ENCODE data around the gene ZNF598.

Gene ZNF598

GRCh38 chr16:2045965-2046892, 36.6 kb upstream of the ZNF598 start:
- no peak for ATAC-seq (ENCODE audit: insufficient read depth, low read depth)
- peak overlapping the region in 1 of 2 experiments; percentile 66; a peak in 2 of 4 replicates for H3K4me3 ChIP-seq (ENCODE audit: low read depth in 1 of 2, low read length in 2 of 2)
- H3K27ac ChIP-seq (ENCODE audit: low read length), result no peak overlapping the region; the same call in 1 of the 2 replicates
- peak overlapping the region; percentile 77 for H3K9ac ChIP-seq (ENCODE audit: low read depth, low read length)
- no peak for DNase-seq
- no peaks in the 10 kb centered on the region for H3K9me3 ChIP-seq (ENCODE audit: insufficient read depth, low read length, severe bottlenecking)
- peaks cover 31% of the 10 kb centered on the region for H3K4me1 ChIP-seq (ENCODE audit: insufficient read depth, low read length)
- H3K79me2 ChIP-seq (ENCODE audit: insufficient read depth, low read length), result peaks cover 36% of the 10 kb centered on the region
- H4K20me1 ChIP-seq (ENCODE audit: insufficient read depth, low read length), result 0 out of 2 replicates have a peak, but pooled peaks cover 2% of the 10 kb centered on the region
- TF ChIP-seq EZH2 (IDR thresholded peaks at IDR 0.05; ENCODE audit: borderline replicate concordance, low read depth, low read length, severe bottlenecking) (no peak), CTCF (IDR thresholded peaks at IDR 0.05; ENCODE audit: borderline replicate concordance, extremely low read depth, low read length, poor library complexity, severe bottlenecking) (no peak)
- peaks cover 41% of the 10 kb centered on the region for H3K36me3 ChIP-seq (ENCODE audit: insufficient read depth, low read length)
- no peaks in the 10 kb centered on the region for H3K27me3 ChIP-seq (ENCODE audit: insufficient read depth, low read length, poor library complexity)
- H3K4me2 ChIP-seq (ENCODE audit: insufficient read depth, low read length), result peak overlapping the region; percentile 78
- no peak overlapping the region; the same call in 1 of the 2 replicates for H2AFZ ChIP-seq (ENCODE audit: low read depth, low read length)

- H3K79me2 ChIP-seq (ENCODE audit: insufficient read depth, low read length), result peaks cover 35% of the 10 kb centered on the region
- H3K4me2 ChIP-seq (ENCODE audit: insufficient read depth, low read length), result no peak overlapping the region
- DNase-seq (no peak), ATAC-seq (ENCODE audit: insufficient read depth, low read depth) (no peak)
- H3K27ac ChIP-seq (ENCODE audit: low read length), result no peak overlapping the region
- no peaks in the 10 kb centered on the region for H3K27me3 ChIP-seq (ENCODE audit: insufficient read depth, low read length, poor library complexity)
- no peak overlapping the region for H2AFZ ChIP-seq (ENCODE audit: low read depth, low read length)
- H4K20me1 ChIP-seq (ENCODE audit: insufficient read depth, low read length), result 0 out of 2 replicates have a peak, but pooled peaks cover 2% of the 10 kb centered on the region
- no peak overlapping the region for H3K9ac ChIP-seq (ENCODE audit: low read depth, low read length)
- H3K4me3 ChIP-seq (ENCODE audit: low read depth in 1 of 2, low read length in 2 of 2), result no peak overlapping the region
- no peak for TF ChIP-seq CTCF (IDR thresholded peaks at IDR 0.05; ENCODE audit: borderline replicate concordance, extremely low read depth, low read length, poor library complexity, severe bottlenecking)
- no peak for TF ChIP-seq EZH2 (IDR thresholded peaks at IDR 0.05; ENCODE audit: borderline replicate concordance, low read depth, low read length, severe bottlenecking)
- peaks cover 29% of the 10 kb centered on the region for H3K4me1 ChIP-seq (ENCODE audit: insufficient read depth, low read length)
- peaks cover 30% of the 10 kb centered on the region for H3K36me3 ChIP-seq (ENCODE audit: insufficient read depth, low read length)
- no peaks in the 10 kb centered on the region for H3K9me3 ChIP-seq (ENCODE audit: insufficient read depth, low read length, severe bottlenecking)
These were observed 34.9 kb upstream of the ZNF598 start for GRCh38 chr16:2044541-2044940.

- peaks cover 22% of the 10 kb centered on the region for H3K4me1 ChIP-seq (ENCODE audit: insufficient read depth, low read length)
These were observed 34.2 kb upstream of the ZNF598 start for GRCh38 chr16:2043667-2044451.

More at GRCh38 chr16:2043667-2044451, 34.2 kb upstream of the ZNF598 start:
- DNase-seq (no peak), ATAC-seq (ENCODE audit: insufficient read depth, low read depth) (no peak)
- no peaks in the 10 kb centered on the region for H3K27me3 ChIP-seq (ENCODE audit: insufficient read depth, low read length, poor library complexity)
- no peak overlapping the region for H3K9ac ChIP-seq (ENCODE audit: low read depth, low read length)
- H3K79me2 ChIP-seq (ENCODE audit: insufficient read depth, low read length), result peaks cover 29% of the 10 kb centered on the region
- no peak overlapping the region for H3K4me3 ChIP-seq (ENCODE audit: low read depth in 1 of 2, low read length in 2 of 2)
- no peak overlapping the region for H3K27ac ChIP-seq (ENCODE audit: low read length)
- H3K9me3 ChIP-seq (ENCODE audit: insufficient read depth, low read length, severe bottlenecking), result no peaks in the 10 kb centered on the region
- 0 out of 2 replicates have a peak, but pooled peaks cover 2% of the 10 kb centered on the region for H4K20me1 ChIP-seq (ENCODE audit: insufficient read depth, low read length)
- H3K4me2 ChIP-seq (ENCODE audit: insufficient read depth, low read length), result no peak overlapping the region
- TF ChIP-seq CTCF (IDR thresholded peaks at IDR 0.05; ENCODE audit: borderline replicate concordance, extremely low read depth, low read length, poor library complexity, severe bottlenecking) (no peak), EZH2 (IDR thresholded peaks at IDR 0.05; ENCODE audit: borderline replicate concordance, low read depth, low read length, severe bottlenecking) (no peak)
- no peak overlapping the region for H2AFZ ChIP-seq (ENCODE audit: low read depth, low read length)
- H3K36me3 ChIP-seq (ENCODE audit: insufficient read depth, low read length), result peaks cover 30% of the 10 kb centered on the region

Data from DND-41 (cell line).